Measurements from ENCODE around the gene TTLL1.

The TTLL1 gene

GRCh38 chr22:43088984-43089717 is at the start of gene TTLL1:
TSS of gene TTLL1 (minus strand) at chr22:43089391. CDS start at chr22:43075586, 13,805 bp downstream.
- DNase-seq, result peak; percentile 50

GRCh38 chr22:43136801-43137200 is 47.6 kb upstream of the TTLL1 start:
- DNase-seq, result no peak

- DNase-seq, result no peak
Measured at GRCh38 chr22:43136255-43136654, 47.1 kb upstream of the TTLL1 start.

DNA sequence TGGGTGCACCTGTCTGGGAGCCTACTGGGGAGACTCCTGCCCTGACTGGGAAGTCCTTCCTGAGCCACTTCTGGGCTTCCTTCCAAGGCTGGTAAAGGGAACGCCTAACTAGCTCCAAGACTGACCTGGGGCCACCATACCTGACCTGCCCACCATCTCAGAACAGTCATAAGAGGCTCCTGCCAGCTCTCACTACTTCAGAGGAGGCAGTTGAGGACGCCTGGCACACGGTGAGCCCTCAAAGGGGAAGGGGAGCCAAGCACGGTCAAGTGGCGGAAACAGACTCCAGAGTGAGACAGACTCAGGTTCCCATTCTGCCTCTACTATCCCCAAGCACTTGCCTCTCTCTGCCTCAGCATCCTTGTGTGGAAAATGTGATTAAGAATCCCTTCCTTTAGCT is 46.4 kb upstream of the TTLL1 start:
- DNase-seq, result no peak

- DNase-seq, result no peak
Measured at GRCh38 chr22:43134553-43134952, 45.4 kb upstream of the TTLL1 start.

DNA sequence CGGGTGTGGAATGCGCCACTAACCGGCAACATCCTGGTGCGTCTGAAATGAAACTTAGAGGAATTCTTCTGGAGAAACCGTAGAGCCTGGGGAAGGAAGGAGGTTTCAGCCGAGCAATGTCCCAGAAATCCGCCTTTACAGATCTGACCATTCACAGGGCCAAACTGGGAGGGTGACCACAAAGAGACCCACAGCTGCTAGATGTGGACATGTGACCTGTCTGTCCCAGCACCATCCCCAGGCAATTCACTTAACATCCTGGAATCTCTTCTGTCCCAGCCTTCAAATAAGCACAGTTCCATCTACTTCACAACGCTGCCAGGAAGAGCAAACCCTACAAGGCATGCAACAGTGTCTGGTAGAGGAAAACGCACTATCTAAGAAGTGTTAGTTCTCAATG is 44.2 kb upstream of the TTLL1 start:
- DNase-seq, result no peak

DNA sequence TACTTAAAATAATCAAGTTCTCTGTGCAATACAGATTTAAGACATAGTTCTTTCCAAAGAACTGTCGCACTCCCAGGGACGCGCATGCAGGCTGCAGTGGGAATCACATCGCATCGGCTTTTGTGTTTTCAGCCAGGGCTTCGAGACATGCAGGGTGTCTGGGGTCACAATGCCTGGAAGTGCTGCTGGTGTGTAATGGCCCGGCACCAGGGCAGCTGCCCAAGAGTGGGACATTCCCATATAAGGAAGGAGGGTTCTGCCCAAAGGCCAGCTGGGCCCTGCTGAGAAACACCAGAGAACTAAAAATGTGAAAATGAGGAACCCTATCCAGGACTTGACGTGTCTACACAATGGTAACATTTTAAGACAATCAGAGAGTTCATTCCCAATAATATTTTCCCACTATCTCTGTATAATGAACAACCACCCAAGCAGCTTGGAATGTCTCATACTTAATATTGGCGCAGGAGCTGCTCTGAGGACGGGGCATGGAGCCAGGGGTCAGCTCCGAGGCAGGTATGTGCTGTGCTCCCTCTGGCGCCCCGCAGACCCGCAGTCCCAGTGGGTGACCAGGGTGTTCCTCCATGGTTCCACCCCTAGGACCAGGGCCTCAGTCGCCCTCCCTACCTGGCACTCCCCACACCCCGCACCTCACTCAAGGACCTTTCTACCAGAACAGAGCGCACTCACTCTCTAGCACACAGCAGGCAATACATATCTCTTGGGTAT is 42.7 kb upstream of the TTLL1 start:
- DNase-seq, result no peak

DNA sequence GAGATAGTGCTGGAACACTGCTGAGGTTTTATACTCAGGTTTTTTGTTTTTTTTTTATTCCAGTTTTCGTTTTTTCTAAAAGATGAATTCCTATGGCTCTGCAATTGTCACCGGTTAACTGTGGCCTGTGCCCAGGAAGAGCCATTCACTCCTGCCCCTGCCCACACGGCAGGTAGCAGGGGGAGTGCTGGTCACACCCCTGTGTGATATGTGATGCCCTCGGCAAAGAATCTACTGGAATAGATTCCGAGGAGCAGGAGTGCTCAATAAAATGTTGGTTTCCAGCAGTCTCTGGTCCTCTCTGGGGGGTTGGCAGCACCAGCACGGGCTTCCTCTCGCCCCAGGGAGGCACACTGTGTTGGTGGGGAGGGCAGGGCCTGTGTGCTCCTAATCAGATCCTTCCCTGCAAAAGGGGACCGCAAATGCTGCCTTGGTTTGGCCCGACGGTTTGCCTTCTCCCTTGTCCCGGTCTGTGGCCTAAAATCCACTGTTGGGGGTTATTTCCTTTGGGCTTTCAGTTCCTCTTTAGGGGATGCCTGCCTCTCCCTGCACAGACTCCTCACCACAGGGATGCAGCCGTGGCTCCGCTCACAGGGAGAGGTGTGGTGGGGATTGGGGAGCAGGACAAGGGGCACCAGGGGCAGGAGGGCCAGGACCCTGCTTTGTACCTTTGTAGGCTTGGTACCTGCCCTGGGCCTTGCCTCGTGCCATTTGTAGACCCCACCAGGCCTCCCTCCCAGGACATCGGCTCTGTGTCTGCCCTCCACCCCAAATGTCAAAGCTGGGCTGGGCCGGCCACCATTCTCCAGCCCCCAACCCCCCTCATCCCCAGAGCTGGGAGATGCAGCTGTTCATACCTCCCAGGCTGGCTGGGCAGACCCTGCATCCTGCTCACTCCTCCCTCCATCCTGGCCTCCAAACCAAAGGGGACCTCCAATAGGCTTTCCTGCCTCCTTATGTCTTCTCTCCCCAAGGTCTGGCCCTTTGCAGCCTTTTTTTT is 40.5 kb upstream of the TTLL1 start:
- DNase-seq, result no peak

- DNase-seq, result no peak
Measured at GRCh38 chr22:43128928-43129424, 39.8 kb upstream of the TTLL1 start.

DNA sequence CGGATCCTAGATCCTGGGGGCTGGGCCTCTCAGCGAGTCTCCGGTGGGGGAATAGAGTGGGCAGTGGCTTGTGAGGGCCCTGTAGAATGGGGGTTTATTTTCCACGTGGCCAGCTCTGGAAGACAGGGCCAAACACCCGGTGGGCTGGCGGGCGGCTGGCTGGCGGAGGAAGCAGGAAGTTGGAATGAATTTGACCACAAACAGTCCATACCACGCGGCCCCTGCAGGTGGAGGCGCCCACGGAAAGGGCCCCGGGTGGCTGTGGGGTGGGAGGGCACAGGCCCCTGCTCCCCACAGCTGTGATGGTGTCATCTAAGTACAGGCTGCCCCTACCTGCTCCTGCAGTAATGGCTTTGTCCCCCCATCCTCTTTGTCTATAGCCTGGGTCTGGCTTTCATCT is 38.9 kb upstream of the TTLL1 start:
- DNase-seq, result no peak

DNA sequence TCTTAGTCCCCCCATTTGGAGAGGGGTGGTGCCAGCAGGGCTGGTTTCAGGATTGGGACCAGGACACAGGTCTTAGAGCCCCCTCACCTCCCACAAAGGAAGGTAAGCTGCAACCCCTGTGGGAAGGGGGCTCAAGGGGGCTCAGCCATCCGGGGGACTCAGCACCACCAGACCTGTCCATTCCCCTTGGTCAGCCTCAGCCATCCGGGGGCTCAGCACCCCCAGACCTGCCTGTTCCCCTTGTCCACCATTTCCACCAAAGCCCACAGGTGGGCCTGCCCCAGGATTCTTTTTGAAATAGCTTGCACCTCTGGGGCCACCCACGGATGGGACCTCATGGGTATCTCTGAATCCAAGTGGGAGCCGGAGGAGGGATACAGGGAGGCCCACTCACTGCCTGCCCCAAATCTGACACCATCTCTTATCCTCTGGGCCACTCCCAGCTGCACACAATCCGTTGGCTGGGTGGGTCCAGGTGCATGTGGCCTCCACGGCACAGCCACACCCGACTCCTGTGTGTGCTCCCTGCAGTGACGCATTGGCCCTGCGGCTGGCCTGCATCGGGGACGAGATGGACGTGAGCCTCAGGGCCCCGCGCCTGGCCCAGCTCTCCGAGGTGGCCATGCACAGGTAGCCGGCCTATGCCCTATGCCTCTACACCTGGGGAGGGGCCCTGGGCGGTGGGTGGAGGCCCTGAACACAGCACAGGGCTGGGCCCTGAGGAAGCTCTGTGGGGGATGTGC is 38.1 kb upstream of the TTLL1 start:
- DNase-seq, result no peak

DNA sequence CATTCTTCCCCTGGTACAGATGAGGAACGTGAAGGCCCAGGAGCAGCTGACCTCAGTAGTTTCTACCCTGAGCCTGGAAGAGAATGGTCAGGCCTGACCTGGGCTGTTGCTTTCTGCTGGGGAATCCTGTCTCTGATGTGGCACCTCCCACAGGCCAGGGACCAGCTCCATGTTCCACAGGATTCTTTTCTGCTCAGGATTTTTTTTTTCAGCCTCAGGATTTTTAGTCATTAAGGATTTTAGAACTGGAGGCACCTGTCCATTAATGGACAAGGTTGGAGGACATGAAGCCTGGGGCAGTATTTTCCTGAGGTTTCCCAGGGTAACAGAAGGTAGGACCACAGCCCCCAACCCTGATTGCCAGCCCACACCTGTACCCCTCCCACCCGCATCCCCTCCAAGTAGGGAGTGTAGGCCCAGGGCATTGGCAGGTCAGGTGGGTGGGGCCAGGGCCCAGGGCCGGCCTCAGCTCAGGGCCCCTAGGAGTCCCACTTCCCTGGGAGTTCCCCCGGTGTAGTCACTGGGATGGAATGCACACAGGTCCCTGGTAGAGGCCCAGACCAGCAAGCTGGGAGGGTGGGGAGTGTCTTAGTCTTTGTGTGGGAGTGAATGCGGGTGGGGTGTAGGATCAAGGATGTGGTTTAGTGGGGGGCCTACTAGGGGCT is 37.4 kb upstream of the TTLL1 start:
- DNase-seq, result no peak

DNA sequence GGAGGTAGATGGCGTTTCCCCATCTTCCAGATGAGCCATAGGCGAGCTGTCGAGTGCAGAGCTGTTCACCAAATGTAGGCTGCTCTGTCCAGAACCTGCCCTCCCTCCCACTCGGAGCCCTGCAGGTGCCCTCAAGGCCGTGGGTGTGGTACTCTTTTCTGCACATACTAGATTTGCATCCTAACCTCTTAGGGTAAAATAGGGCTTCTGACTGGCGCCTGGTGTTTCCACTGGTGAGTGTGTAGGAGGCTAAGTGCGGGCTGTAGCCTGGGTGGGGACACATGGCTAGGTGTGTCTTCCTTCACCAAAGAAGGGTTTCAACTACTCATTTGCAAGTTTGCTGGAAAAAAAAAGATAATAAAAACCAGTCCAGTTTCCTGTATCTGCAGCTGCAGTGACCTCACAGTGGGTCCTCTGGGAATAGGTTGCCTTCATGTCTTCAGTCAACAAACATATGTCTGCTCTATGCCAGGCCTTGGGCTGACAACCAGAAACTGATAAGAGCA is 29.8 kb upstream of the TTLL1 start:
- DNase-seq, result no peak

GRCh38 chr22:43118024-43118849 is 29.0 kb upstream of the TTLL1 start:
- DNase-seq, result no peak

DNA sequence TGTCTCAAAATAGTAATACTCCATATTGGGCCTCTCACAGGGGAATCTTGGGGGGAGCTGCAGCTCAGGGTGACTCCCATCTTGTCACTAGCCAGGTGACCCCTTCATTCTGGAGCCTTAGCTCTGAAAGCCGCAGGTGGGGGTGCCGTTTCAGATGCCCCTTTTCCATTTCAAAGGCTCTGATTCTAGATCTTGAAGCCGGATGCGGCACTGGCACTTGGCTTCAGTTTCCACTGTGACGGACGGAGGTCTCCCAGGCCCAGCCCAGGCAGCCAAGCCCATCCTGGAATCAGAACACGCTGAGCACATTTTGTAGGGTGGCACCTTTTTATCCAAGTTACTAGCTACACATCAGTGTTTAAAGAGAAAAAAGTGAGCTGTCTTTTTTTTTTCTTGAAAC is 27.7 kb upstream of the TTLL1 start:
- DNase-seq, result no peak

DNA sequence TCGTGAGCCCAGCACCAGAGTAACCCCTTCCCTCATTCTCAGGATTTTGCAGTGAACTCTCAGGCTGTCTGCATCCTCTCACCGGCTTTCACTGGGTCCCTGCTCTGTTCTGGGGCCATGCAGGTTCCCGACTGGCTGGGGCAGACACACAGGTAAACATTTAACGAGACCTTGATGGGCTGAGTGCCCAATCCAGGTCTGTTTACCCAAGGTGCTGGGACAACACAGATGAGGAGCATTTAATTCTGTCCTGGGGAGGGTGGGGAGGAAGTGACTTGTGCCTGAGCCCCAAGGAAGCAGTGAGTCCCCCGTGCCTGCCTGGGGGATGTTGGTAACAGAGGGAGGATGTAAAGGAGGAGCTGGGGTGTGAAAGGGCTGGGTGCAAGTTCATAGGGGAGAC is 25.8 kb upstream of the TTLL1 start:
- DNase-seq, result no peak

GRCh38 chr22:43113526-43114251 is 24.5 kb upstream of the TTLL1 start:
- DNase-seq, result no peak

DNA sequence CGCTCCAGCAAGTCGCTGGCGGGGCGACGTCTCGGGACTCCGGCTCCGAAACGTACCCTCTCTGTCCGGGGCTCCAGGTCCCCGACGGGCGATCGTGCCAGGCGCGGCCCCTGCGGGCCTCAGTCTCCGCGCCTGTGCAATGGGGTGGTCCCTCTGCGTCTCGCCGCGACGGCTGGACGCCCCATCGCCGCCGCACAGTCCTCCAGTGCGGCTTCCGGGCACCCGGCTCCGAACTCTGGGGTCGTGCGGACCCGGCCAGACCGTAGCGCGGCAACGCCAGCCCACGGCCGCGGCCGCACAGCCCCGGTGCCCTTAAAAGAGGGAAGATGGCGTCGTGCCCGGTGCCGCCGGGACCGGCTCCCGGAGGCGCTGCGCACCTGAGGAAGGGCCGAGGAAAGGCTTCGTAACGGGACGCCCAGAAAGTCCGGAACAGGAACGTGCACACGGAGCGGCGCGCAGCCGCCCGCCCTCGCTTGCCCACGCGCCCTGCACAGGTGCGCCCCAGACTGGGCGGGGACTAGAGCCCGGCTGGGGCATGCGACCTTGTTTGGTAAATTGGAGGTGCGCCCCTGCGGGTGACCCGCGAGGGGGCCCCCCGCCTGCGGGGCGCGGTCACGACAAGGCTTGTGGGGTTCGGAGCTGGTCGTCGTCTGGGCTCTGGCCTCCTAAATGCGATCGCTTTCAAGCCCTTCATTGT is 21.9 kb upstream of the TTLL1 start:
- no peak for DNase-seq

GRCh38 chr22:43110444-43110926 is 21.3 kb upstream of the TTLL1 start, which contains the start of gene BIK:
TSS of gene BIK (plus strand) at chr22:43110750. CDS start at chr22:43124023, 13,273 bp downstream.
- no peak for DNase-seq
